Activated T-helper 1 cell treated with anti-CD3 and anti-CD28 coated beads, Interleukin-2, amount 50 U/mL, for 16 hours (primary cell): ENCODE measurements around the gene IAH1.

ENCODE experiments used
- DNase-seq, 2 donors: peaks; one replicate each; pipeline ENCODE4 v3.0.0-alpha.2; 2020; ENCODE audit warnings: low read depth in 1 of 2, low spot score in 1 of 2

IAH1 gene

GRCh38 chr2:9474361-9475057 lies at the start of gene IAH1:
TSS of gene IAH1 (plus strand) at chr2:9474551. CDS start at chr2:9474567, 16 bp downstream.
- peak; percentile 51 to 68 for DNase-seq

GRCh38 chr2:9428965-9429577 lies 45.3 kb upstream of the IAH1 start:
- no peak for DNase-seq

DNA sequence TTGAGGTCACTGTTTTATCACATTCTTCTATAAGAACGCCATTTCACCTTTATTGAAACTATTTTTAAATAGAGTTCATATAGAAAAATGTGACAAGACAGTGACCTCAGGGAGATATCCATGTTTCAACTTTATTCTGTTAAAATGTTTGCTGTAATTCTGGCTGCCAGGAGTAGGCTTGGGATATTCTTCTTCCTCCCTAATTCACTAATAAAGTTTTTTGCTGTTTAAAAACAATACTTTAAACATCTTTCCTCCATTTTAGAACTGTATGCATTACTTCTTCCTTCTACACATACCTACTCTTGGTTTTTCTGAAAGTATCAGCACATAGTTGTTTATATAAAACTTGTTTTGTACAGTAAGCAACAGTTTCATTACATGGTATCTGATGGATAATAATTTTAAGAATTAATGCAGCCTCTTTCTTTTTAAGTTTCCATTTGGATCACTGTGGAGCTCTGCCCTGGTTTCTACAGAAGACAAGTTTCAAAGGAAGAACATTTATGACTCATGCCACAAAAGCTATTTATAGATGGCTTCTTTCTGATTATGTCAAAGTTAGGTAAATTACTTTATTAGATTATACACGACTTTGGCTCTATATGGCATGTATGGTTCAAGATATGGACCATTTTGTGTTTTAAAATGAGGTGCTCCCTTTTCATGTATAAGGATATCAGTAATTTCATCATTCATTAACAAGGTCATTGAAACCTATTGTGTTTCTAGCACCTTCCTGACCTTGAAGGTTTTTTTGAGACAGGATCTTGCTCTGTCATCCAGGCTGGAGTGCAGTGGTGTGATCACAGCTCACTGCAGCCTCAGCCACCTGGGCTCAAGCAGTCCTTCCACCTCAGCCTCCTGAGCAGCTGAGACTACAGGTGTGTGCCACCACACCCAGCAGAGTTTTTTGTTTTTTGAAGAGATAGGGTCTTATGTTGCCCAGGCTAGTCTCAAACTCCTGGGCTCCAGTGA lies 43.7 kb upstream of the IAH1 start:
- DNase-seq: no peak

DNA sequence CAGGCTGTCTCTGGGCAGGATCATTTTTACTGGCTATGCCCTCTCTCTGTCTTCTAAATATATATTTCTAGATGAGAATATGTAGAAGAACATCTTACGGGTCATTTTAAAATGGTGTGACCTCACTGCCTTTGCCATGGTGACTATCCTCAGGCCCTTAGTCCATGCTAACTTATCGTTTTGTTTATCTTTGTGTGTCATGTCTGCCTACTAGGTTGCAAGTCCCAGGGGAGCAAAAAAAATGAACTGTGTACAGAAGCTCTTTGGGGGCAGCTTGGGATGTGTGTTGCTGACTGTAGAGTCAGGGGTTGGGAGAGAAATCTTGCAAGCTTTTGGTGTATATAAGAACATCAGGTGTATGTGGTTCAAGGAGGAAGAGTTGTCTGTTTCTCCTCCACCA lies 39.9 kb upstream of the IAH1 start:
- DNase-seq: no peak

GRCh38 chr2:9439536-9439935 lies 34.8 kb upstream of the IAH1 start:
- no peak for DNase-seq

DNA sequence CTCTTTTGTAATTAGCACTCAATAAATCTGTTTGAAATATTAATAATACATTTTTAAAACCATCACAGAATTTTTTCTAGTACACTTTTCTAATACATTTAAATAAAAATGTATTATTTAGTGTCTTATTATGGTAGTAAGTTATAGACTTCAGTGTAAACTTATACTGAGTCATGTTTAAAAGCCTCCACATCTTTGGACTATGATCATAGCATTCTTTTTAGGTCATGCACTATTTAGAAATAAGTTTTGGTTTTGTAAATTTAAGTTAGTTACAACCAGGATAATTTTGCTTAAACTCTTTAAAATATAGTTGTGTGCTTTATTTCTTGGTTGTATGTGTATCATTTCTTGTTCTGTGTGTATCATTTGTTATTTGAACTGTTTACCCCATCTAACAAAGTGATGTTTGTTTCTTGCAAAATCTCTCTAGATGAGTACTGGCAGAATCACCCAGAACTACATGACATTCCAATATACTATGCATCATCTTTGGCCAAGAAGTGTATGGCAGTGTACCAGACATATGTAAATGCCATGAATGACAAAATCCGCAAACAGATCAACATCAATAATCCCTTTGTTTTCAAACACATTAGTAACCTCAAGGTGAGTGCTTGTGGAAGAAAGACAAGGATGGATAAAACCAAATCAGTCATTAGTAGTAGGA lies 34.2 kb upstream of the IAH1 start:
- DNase-seq: no peak

GRCh38 chr2:9441556-9441955 lies 32.8 kb upstream of the IAH1 start:
- DNase-seq: no peak

DNA sequence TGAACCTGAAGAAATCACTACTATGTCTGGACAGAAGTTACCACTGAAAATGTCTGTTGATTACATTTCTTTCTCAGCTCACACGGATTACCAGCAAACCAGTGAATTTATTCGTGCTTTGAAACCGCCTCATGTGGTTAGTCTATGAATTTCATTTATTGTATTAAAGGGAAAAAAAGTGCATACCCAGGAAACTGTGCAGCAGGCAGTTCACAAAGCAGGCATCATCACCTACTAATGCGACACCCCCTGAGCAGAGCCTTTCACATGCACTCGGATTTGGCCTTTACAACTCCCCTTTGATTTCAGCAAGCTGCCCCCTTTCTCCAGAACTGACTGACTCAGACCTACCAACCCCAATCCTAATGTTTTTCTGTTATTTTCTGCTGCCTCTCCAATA lies 30.8 kb upstream of the IAH1 start:
- no peak for DNase-seq

DNA sequence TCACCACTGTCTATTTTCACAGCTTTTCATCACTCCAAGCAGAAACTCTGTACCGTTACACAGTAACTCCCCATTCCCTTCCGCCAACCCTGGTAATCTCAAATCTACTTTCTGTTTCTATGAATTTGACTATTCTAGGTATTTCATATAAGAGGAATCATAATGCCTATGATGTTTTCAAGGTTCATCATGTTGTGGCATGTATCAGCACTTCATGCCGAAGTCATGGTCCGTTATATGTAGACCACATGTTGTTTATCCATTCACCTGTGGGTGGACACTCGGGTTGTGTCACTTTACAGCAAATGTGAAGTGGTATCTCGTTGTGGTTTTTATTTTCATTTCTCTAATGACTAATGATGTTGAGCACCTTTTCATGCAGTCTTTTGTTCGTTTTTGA lies 29.3 kb upstream of the IAH1 start:
- DNase-seq: no peak

DNA sequence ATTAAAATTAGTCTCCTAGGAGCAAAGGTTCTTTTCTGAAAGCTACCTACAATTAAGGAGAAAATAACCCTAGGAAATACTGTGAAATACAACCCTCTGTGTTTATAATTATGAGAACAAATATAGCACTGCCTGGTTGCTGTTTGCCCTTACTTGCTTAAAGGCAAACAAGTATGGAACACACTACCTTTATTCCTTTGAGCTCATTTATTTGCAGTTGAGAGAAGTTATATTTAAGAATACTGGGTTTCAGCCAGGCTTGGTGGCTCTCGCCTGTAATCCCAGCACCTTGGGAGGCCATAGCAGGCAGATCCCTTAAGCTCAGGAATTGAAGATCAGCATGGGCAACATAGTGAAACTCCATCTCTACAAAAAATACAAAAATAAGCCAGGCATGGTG lies 23.1 kb upstream of the IAH1 start:
- no peak for DNase-seq

GRCh38 chr2:9460441-9461017 lies 13.8 kb upstream of the IAH1 start:
- no peak for DNase-seq

DNA sequence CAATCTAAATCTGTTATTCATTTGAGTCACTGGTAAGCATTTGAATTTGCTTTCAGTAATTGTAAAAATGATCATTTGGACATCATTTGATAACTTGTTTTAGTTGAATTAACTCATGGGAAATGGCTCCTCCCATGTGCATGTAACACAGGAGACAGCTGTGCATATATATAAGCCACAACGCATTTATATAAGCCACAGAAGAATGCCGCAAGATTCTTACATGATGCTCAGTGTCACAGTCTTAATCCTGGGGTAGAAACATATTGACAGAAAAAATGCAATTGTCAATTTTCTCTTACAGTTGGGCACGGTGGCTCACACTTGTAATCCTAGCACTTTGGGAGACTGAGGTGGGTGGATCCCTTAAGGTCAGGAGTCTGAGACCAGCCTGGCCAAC lies 13.3 kb upstream of the IAH1 start:
- no peak for DNase-seq

GRCh38 chr2:9462313-9462712 lies 12.0 kb upstream of the IAH1 start:
- no peak for DNase-seq

DNA sequence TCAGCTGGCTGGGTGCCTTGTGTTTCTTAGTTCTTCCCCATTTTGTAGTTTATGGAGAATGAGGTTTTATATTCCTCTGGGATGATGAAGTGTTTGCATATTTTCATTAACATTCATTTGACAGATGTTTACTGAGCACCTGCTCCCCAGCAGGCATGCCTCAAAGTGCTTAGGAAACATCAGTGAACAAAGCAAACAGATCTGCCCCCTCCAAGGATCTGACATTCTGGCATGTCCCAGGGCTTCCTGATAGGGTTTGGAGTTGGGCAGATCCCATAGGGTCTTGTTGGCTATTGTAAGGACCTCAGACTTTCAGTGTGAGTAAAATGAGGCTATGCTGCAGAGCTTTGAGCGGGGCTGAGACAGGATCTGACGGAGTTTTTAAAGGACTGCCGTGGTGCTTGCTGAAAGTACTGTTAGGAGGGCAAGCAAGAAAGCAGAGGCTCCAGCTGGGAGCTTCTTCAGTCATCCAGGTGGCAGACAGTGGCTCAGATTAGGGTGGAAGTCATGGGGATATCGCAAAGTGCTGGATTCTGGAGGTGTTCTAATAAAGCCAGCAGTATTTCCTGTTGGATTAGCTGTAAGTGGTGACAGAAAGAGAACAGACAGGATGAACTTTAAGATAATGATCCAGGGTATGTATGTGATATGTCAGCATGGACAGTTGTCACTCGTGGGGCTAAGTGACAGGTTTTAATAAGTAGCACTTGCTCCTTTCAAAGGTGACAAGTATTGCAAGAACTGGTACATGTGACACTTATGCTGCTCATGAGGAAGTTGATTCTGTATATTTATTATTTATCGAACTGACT lies 11.3 kb upstream of the IAH1 start:
- no peak for DNase-seq

DNA sequence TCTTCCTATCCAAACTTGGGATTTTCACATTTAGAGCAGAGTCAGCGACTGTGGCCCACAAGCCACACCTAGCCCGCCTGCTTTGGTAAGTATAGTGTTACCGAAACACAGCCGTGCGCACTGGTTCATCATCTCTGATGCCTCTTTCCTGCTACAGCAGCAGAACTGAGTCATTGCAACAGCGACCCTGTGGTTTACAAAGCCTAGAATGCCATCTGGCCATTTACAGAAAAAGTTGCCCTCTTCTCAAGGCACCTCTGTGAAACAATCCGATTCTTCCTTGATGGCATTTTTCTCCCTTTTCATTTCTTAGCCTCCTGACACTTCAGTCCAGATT lies 10.7 kb upstream of the IAH1 start:
- DNase-seq: no peak

- no peak for DNase-seq
These were observed 9.2 kb upstream of the IAH1 start for GRCh38 chr2:9465170-9465569.

DNA sequence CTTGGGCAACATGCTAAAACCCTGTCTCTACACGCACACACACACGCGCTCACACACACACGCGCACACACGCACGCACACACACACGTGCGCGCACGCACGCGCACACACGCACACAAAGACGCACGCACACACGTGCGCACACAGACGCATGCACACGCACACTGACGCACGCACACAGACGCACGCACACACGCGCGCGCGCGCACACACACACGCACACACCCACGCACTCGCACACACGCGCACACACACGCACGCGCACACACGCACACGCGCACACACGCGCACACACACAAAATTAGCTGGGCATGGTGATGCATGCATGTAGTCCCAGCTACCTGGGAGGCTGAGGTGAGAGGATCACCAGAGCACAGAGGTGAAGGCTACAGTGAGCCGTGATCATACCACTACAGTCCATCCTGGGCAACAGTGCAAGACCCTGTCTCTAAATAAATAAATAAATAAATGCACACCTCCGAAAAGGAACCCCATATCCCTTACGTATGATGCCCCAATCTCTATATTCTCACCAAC lies 8.1 kb upstream of the IAH1 start:
- DNase-seq: no peak

DNA sequence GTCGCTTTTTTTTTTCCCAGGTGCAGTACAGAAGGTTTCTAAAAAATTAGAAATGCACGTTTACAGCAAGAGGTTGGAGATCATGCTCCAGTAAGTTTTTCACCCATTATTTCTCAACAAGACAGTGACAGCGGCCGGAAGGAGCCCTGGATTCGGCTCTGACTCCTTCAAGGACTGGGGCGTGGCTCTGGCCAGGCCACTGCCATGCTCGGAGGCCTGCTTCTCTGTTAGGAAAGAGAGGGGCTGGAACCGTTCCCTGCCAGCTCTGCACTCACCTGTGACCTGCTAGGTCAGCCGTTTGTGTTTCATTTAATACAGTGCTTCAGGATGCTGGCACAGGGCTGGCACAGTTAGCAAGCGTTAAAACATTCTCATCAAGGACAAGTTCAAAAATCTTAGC lies 6.7 kb upstream of the IAH1 start:
- no peak for DNase-seq

DNA sequence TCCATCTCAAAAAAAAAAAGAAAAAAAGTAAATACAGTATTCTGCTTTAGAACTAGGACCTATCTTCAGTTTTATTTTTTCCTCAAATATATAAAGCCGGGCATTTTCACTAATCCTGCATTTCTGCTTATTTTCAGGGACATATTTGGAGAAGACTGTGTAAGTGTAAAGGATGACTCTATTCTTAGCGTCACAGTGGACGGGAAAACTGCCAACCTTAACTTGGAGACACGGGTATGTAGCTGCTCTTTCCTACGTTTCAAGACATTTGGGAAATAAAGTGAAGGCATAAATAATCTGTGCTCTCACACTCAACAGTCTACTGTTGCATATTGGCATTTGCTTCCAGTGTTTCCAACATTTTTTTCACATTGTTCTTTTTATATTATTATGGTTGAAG lies 3.1 kb upstream of the IAH1 start:
- DNase-seq: no peak

- no peak for DNase-seq
These were observed 1.8 kb upstream of the IAH1 start for GRCh38 chr2:9472511-9472910.
